Measurements from ENCODE around the gene DCAF8.

The DCAF8 gene

DNA sequence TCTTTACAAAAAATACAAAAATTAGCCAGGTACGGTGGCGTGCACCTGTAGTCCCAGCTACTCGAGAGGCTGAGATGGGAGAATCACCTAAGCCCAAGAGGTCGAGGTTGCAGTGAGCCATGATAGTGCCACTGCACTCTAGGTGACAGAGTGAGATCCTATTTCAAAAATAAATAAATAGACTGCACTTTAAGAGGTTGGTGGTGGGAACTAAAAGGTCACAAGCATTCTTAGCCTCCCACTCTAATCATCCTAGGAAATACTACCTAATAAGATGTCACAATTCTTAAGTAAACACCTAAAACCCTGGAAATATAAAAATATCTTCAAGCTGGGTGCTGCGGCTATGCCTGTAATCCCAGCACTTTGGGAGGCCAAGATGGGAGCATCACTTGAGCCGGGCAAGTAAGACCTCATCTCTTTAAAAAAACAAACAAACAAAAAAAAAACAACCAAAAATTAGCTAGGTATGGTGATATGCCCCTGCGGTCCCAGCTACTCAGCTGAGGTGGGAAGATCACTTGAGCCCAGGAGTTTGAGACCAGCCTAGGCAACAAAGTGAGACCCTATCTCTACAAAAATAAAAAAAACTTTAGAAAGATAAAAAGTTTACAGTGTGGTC, 4.1 kb downstream of the DCAF8 start:
- H3K27me3 ChIP-seq (ENCODE audit: control insufficient read depth, insufficient read depth, low read length), result no peaks in the 10 kb centered on the region
- H3K9me3 ChIP-seq (replicated peaks; ENCODE audit: low read length), result no peaks in the 10 kb centered on the region
- H3K4me1 ChIP-seq (ENCODE audit: control insufficient read depth, insufficient read depth, low read length), result peaks cover 39% of the 10 kb centered on the region
- H3K36me3 ChIP-seq (ENCODE audit: insufficient read depth, low read length), result peaks cover 2% of the 10 kb centered on the region
- no peak overlapping the region for H3K9ac ChIP-seq (ENCODE audit: low read depth, low read length)
- H3K4me3 ChIP-seq (ENCODE audit: low read length), result no peak overlapping the region
- no peak overlapping the region for H3K4me2 ChIP-seq (ENCODE audit: low read length)

DNA sequence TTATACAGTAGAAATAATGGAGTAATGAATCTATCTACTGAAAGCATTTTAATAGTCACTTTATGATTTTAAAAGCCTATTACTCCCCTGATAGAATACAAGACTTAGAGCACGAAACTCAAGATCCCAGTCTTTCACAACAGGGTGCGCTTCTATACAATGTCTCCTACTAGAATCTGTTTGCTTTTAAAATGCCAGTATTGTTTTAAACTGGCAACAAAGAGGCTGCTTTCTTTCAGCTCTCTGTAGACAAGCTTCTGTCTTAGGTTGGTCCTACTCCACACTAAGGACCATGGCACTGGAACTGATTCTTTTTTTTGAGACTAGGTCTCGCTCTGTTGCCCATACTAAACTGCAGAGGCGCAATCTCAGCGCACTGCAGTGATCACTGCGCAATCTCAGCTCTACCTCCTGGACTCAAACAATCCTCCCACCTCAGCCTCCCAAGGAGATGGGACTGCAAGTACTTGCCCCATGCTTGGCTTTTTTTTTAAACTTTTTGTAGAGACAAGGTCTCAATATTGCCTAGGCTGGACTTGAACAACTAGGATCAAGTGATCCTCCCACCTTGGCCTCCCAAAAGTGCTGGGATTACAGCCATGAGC, 4.8 kb downstream of the DCAF8 start:
- Histone ChIP-seq H3K27me3 (ENCODE audit: control insufficient read depth, insufficient read depth, low read length) (no peaks in the 10 kb centered on the region), H3K36me3 (ENCODE audit: insufficient read depth, low read length) (peaks cover 2% of the 10 kb centered on the region), H3K4me2 (ENCODE audit: low read length) (no peak overlapping the region), H3K4me1 (ENCODE audit: control insufficient read depth, insufficient read depth, low read length) (peaks cover 33% of the 10 kb centered on the region), H3K9ac (ENCODE audit: low read depth, low read length) (no peak overlapping the region), H3K4me3 (ENCODE audit: low read length) (no peak overlapping the region), H3K9me3 (replicated peaks; ENCODE audit: low read length) (no peaks in the 10 kb centered on the region)

DNA sequence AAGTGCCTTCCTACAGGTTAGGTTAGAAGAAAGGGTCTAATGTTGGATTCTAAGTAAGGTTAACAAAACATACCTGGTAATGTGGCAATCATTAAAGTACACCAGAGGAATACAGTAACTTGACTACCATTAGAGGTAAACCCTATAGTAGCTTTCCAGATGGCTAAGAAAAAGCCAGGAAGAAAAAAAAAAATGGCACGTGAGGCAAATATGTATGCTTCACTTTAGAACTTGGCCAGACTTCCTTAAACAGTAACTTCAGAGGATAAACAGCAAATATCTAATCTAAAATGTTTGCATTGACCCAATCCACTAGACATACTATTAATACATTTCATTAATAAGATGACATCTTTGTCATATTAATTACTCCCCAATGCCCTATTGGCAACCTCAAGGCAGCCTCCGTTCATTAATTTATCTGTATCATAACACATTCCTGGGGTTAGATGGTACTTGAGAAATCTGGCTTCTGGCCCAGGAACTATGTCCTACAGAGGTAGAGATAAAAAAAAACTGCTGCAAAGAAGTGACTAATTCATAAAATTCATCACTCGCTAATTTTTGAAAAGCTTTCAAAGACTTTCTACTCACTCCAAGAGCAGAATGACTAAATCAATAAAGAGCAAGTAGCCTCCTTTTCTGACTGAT, 5.8 kb downstream of the DCAF8 start:
- Histone ChIP-seq H3K9me3 (replicated peaks; ENCODE audit: low read length) (no peaks in the 10 kb centered on the region), H3K4me3 (ENCODE audit: low read length) (no peak overlapping the region), H3K27me3 (ENCODE audit: control insufficient read depth, insufficient read depth, low read length) (no peaks in the 10 kb centered on the region), H3K36me3 (ENCODE audit: insufficient read depth, low read length) (peaks cover 2% of the 10 kb centered on the region), H3K4me1 (ENCODE audit: control insufficient read depth, insufficient read depth, low read length) (peaks cover 33% of the 10 kb centered on the region), H3K9ac (ENCODE audit: low read depth, low read length) (no peak overlapping the region), H3K4me2 (ENCODE audit: low read length) (peak overlapping the region; percentile 11)

DNA sequence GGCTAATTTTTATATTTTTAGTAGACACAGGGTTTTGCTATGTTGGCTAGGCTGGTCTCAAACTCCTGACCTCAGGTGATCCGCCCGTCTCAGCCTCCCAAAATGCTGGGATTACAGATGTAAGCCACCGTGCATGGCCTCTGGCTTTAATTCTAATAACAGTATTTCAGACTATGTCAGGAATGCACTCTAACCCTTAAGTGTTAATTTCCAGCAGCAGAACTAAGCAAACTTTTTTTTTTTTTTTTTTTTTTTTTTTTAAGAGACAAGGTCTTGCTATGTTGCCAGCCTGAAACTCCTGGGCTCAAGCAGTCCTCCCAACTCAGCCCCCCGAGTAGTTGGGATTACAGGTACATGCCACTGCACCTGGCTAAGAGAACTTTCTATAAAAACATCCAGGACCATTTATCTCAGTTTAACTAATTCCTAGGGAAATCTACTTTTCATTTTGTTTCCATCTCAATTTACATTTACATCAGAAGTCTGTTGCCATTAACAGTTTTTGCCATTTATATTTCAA, 6.5 kb downstream of the DCAF8 start:
- H3K4me2 ChIP-seq (ENCODE audit: low read length), result no peak overlapping the region
- H3K9me3 ChIP-seq (replicated peaks; ENCODE audit: low read length), result no peaks in the 10 kb centered on the region
- no peaks in the 10 kb centered on the region for H3K27me3 ChIP-seq (ENCODE audit: control insufficient read depth, insufficient read depth, low read length)
- H3K4me3 ChIP-seq (ENCODE audit: low read length), result no peak overlapping the region
- peaks cover 2% of the 10 kb centered on the region for H3K36me3 ChIP-seq (ENCODE audit: insufficient read depth, low read length)
- H3K4me1 ChIP-seq (ENCODE audit: control insufficient read depth, insufficient read depth, low read length), result peaks cover 29% of the 10 kb centered on the region
- H3K9ac ChIP-seq (ENCODE audit: low read depth, low read length), result no peak overlapping the region

DNA sequence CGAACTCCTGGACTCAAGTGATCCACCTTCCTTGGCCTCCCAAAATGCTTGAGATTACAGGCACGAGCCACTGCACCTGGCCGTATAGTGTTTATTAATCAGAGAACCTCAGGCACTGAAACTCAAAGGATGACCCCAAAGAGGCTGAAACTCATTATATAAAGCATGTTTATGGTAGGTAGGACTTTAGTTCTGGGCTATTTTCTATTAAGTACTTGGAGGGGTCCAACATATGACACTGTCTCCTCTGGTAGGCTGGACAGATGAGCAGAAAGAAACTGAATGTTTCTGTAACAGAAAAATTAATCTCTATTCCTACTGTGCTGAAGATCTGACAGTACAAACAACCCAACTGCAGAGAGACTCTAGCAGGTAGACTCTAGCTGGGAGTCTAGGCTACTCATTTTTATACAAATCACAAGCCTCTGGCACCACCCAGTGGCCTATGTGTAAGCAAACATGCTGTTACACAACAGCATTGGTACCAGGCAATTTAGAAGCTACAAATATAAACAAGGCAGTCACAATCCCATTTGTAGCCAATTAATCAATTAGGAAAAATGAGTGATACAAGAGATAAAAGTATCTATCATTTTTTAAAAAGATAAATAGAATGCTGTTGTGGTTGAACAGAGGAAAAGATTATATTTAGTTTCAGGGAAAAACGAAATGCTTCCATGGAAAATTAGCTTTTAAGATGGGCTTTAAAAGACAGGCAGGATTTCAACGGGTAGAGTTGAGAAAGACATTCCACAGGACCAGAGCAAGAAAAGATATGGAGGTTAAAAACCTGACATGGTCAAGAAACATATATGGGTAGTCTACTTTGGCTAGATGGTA, 10.4 kb downstream of the DCAF8 start:
- Histone ChIP-seq H3K9me3 (replicated peaks; ENCODE audit: low read length) (no peaks in the 10 kb centered on the region), H3K4me2 (ENCODE audit: low read length) (no peak overlapping the region), H3K36me3 (ENCODE audit: insufficient read depth, low read length) (no peaks in the 10 kb centered on the region), H3K4me1 (ENCODE audit: control insufficient read depth, insufficient read depth, low read length) (peaks cover 31% of the 10 kb centered on the region), H3K4me3 (ENCODE audit: low read length) (no peak overlapping the region), H3K27me3 (ENCODE audit: control insufficient read depth, insufficient read depth, low read length) (no peaks in the 10 kb centered on the region), H3K9ac (ENCODE audit: low read depth, low read length) (no peak overlapping the region)

DNA sequence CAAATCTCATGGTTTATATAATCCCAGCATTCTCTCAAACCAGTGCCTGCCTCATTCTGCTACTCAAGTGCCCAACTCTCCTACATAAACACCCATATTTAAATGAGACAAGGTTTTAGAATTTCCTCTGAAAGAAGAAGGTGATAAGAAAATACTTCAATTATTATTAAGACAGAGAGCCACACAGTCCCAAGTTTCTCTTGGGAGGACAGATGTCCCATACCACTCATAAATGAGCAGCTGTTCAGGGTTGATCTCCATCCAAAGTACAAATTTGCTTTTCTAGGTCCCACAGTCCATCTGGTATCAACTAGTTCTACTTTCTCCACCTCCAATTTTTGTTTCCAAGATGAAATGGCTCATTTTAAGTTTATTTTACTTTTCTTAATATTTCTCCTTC, 11.3 kb downstream of the DCAF8 start:
- Histone ChIP-seq H3K9ac (ENCODE audit: low read depth, low read length) (peak overlapping the region; percentile 16), H3K4me1 (ENCODE audit: control insufficient read depth, insufficient read depth, low read length) (peaks cover 23% of the 10 kb centered on the region), H3K9me3 (replicated peaks; ENCODE audit: low read length) (no peaks in the 10 kb centered on the region), H3K4me2 (ENCODE audit: low read length) (peak overlapping the region; percentile 63), H3K36me3 (ENCODE audit: insufficient read depth, low read length) (no peaks in the 10 kb centered on the region), H3K27me3 (ENCODE audit: control insufficient read depth, insufficient read depth, low read length) (no peaks in the 10 kb centered on the region), H3K4me3 (ENCODE audit: low read length) (no peak overlapping the region)

DNA sequence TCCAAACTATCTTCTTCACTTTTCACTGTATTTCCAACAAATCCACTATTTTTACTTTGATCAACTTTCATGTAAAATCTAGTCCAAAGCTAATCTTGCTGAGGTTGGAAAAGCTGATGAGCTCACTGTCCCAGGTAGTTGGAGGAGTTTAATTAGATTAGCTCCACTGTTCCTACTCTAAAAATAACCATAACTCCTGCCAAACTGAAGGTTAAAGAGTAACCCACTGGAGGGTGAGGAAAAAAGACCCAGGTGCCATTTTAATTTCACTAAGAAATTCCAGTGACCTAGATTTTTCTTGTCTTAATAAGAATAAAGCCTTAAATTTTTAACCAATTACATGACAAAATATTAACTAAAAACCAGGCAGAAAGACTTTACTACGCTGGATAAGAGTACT, 15.3 kb downstream of the DCAF8 start:
- Histone ChIP-seq H3K4me1 (ENCODE audit: control insufficient read depth, insufficient read depth, low read length) (peaks cover 37% of the 10 kb centered on the region), H3K4me3 (ENCODE audit: low read length) (no peak overlapping the region), H3K9me3 (replicated peaks; ENCODE audit: low read length) (no peaks in the 10 kb centered on the region), H3K9ac (ENCODE audit: low read depth, low read length) (no peak overlapping the region), H3K36me3 (ENCODE audit: insufficient read depth, low read length) (peaks cover 16% of the 10 kb centered on the region), H3K4me2 (ENCODE audit: low read length) (no peak overlapping the region), H3K27me3 (ENCODE audit: control insufficient read depth, insufficient read depth, low read length) (no peaks in the 10 kb centered on the region)

DNA sequence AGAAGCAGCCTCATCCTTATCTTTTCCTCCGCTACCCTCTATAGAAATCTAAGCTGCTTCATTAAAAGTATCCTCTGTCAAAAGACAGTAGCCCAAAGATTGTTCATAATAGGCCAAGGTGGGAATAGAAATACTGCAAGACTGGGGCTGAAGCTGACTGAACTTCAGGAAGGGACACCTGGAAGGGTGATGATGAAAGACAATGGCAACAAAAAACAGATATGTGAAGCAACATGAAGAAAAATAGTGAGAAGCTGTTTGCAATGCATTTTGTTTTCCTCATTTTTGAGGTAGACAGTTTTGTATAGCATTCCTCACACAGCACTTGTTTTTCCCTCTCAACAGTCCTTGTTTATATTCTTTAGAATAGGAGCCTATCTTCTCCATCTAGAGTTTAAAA, 16.9 kb downstream of the DCAF8 start:
- no peak overlapping the region for H3K9ac ChIP-seq (ENCODE audit: low read depth, low read length)
- no peaks in the 10 kb centered on the region for H3K27me3 ChIP-seq (ENCODE audit: control insufficient read depth, insufficient read depth, low read length)
- H3K4me1 ChIP-seq (ENCODE audit: control insufficient read depth, insufficient read depth, low read length), result peaks cover 31% of the 10 kb centered on the region
- H3K4me2 ChIP-seq (ENCODE audit: low read length), result no peak overlapping the region
- H3K4me3 ChIP-seq (ENCODE audit: low read length), result no peak overlapping the region
- peaks cover 19% of the 10 kb centered on the region for H3K36me3 ChIP-seq (ENCODE audit: insufficient read depth, low read length)
- no peaks in the 10 kb centered on the region for H3K9me3 ChIP-seq (replicated peaks; ENCODE audit: low read length)

DNA sequence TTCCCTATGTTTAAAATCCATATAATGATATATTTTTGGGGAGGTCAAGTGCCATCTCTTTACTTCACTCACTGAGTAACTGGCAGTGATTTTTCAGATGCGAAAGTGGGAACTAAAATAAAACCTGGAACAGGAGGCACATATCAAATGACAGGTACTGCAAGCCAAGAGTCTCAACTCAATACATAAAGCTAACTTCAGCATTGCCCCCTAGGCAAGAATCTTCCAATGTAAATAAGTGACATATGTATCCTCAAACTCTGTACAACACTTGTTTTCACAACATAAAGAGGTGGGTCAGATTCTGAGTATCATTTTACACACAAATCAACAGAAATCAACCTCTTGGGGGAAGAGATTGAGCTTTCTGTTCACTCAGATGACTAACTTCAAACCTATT, 18.1 kb downstream of the DCAF8 start:
- H3K4me3 ChIP-seq (ENCODE audit: low read length), result no peak overlapping the region
- H3K36me3 ChIP-seq (ENCODE audit: insufficient read depth, low read length), result peaks cover 31% of the 10 kb centered on the region
- H3K9me3 ChIP-seq (replicated peaks; ENCODE audit: low read length), result no peaks in the 10 kb centered on the region
- no peak overlapping the region for H3K4me2 ChIP-seq (ENCODE audit: low read length)
- no peak overlapping the region for H3K9ac ChIP-seq (ENCODE audit: low read depth, low read length)
- H3K4me1 ChIP-seq (ENCODE audit: control insufficient read depth, insufficient read depth, low read length), result peaks cover 22% of the 10 kb centered on the region
- no peaks in the 10 kb centered on the region for H3K27me3 ChIP-seq (ENCODE audit: control insufficient read depth, insufficient read depth, low read length)

DNA sequence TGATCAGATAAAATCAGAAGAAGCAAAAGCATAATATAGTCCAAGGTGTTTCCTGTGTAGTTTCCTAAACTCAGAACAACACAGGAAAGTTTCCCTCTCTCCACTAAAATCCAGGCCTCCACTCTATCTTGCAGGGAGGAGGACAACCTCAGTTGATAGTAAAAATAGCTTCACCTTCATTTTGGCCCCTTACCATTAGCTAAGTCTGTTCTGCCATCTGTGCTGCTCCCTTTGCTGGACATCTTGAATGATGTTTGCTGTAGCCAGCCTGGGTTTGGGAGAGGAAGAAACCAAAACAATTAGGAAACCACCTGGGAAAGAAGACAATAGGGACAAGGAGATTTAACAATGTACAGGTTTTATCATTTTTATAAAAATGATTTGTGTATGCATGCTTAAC, 18.6 kb downstream of the DCAF8 start:
- H3K4me3 ChIP-seq (ENCODE audit: low read length), result no peak overlapping the region
- peaks cover 35% of the 10 kb centered on the region for H3K36me3 ChIP-seq (ENCODE audit: insufficient read depth, low read length)
- no peak overlapping the region for H3K9ac ChIP-seq (ENCODE audit: low read depth, low read length)
- H3K9me3 ChIP-seq (replicated peaks; ENCODE audit: low read length), result no peaks in the 10 kb centered on the region
- no peak overlapping the region for H3K4me2 ChIP-seq (ENCODE audit: low read length)
- H3K4me1 ChIP-seq (ENCODE audit: control insufficient read depth, insufficient read depth, low read length), result peaks cover 22% of the 10 kb centered on the region
- no peaks in the 10 kb centered on the region for H3K27me3 ChIP-seq (ENCODE audit: control insufficient read depth, insufficient read depth, low read length)

DNA sequence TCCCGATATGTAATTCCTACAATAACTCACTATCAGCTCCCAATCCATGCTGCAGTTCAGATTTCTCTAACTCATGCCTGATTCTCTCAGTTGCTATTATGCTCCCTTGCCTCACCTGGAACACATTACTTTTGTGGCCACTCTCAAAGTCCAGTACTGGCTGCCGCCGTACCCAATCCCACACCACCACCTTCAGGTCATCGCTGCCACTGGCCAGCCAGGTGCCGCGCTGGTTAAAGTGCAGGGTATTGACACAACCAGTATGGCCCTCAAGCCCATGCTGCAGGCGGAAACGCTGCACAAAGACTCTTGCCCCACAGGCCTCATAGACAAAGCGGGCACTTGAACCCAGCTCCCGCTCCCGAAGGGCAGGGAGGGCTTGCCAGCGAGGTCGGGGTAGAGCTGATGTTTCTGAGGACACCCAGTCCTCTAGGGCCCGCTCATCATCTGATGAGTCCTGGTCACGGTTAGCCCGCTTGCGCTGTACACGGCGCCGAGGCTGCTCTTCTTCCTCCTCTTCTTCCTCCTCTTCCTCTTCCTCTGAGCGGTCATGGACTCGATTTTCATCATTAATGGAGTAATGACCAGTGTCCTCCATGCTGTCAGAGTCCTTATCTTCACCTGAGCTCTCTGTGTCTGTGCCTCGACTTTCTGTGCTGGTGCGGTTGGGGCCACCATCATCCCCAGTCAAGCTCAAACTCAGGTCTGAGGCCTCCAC, 22.6 kb downstream of the DCAF8 start:
- Histone ChIP-seq H3K4me2 (ENCODE audit: low read length) (no peak overlapping the region), H3K9me3 (replicated peaks; ENCODE audit: low read length) (no peaks in the 10 kb centered on the region), H3K4me3 (ENCODE audit: low read length) (no peak overlapping the region), H3K36me3 (ENCODE audit: insufficient read depth, low read length) (peaks cover 72% of the 10 kb centered on the region), H3K27me3 (ENCODE audit: control insufficient read depth, insufficient read depth, low read length) (no peaks in the 10 kb centered on the region), H3K9ac (ENCODE audit: low read depth, low read length) (no peak overlapping the region), H3K4me1 (ENCODE audit: control insufficient read depth, insufficient read depth, low read length) (peaks cover 6% of the 10 kb centered on the region)

Data from skeletal muscle satellite cell (primary cell).